Adrenal gland (tissue), 12 donors: ENCODE measurements around the gene SF3B2. TPM values are rescaled to one million over a fixed set of nuclear protein-coding genes. Genes with fewer than 3 reads are reported as not detected.
A peak's percentile ranks its signal among the peaks of the same experiment; 100 is the strongest.
"Not testable (repeated sequence)": the region's sequence is repeated elsewhere in the genome, so short reads cannot be mapped to it uniquely, and the experiment has no call there.

Source experiments
- DNase-seq, 7 donors: peaks; one replicate each; pipeline ENCODE4 v3.0.0-alpha.2; 2019 to 2020
- H3K27ac ChIP-seq, 5 donors: fragments of 200-600 bp; sonication (generic) in 4 of 5; 1 replicate in 3 of 5; 2 replicates in 2 of 5; pipeline versions ENCODE4 v1.5.1 to v1.8.0; 2016 to 2020; ENCODE audit warnings: mild to moderate bottlenecking in 1 of 5
- H3K27me3 ChIP-seq: fragments of 200-600 bp; 2 replicates; pipeline ENCODE4 v1.8.0; 2021
- H3K36me3 ChIP-seq, 2 donors: fragments of 200-600 bp; replicated peaks in 1 of 2; 1 replicate in 1 of 2; 2 replicates in 1 of 2; pipeline versions ENCODE4 v1.5.1 to v1.8.0; 2018 to 2022
- H3K4me1 ChIP-seq, 2 donors: fragments of 200-600 bp; replicated peaks in 1 of 2; 1 replicate in 1 of 2; 2 replicates in 1 of 2; pipeline versions ENCODE4 v1.5.1 to v1.8.0; 2018 to 2021
- H3K4me3 ChIP-seq, 4 donors: fragments of 200-600 bp; sonication (generic) in 3 of 4; one replicate each; pipeline ENCODE4 v1.5.1; 2016 to 2018
- H3K9me3 ChIP-seq, 3 donors: fragments of 200-600 bp; sonication (generic) in 1 of 3; replicated peaks in 1 of 3; 1 replicate in 2 of 3; 2 replicates in 1 of 3; pipeline versions ENCODE4 v1.5.1 to v1.8.0; 2016 to 2021
- POLR2A ChIP-seq, 2 donors: fragments of 450-650 bp; IDR thresholded peaks; one replicate each; pipeline ENCODE4 v1.6.1; 2017; ENCODE audit warnings: antibody characterized with exemption in 2 of 2, mild to moderate bottlenecking in 2 of 2, moderate library complexity in 1 of 2
- WGBS, 4 donors: extraction: QIAGEN DNeasy Blood & Tissue Kit in 2 of 4; methylation state at CpG; one replicate each; pipeline versions ENCODE4 v1.1.5 to v1.1.7; 2013 to 2017; 5-methylcytosine and 5-hydroxymethylcytosine counted together
- intact Hi-C, 2 donors: fragments of 100-400 bp; cut with DNase I; formaldehyde crosslinking; loops; one replicate each; pipeline versions ENCODE4 v1.14.1 to v1.15.0; 2022 to 2023
- polyA plus RNA-seq, 3 donors: library from polyadenylated mRNA; stranded (reverse); fragments of 200-250 nt in 2 of 3; fragments of 350-450 nt in 1 of 3; fragmentation: Illumina TruSeq in 1 of 3; extraction: RNeasy Lipid Tissue Mini Kit (QIAGEN cat#74804) in 1 of 3; gene quantifications; one replicate each; pipeline ENCODE4 v1.2.3, GENCODE V29; 2013 to 2014
- total RNA-seq, 9 donors: library from RNA; depleted of rRNA in 4 of 9; stranded (reverse); fragments of >200 nt in 4 of 9; fragments of 120-200 nt in 1 of 9; fragmentation: NEBNext Ultra II Directional in 1 of 9; extraction: Animal tissue kit (Norgen Biotek cat#: 25700) in 1 of 9; gene quantifications; one replicate each; pipeline versions ENCODE4 v1.1.0 to v1.2.4, GENCODE V29; 2013 to 2023
- TF ChIP-seq, protein P1 (sequence below), 6 experiments: fragments of 450-650 bp in 4 of 6; fragments of 200-600 bp in 2 of 6; sonication (generic) in 1 of 6; IDR thresholded peaks; 1 replicate in 5 of 6; 2 replicates in 1 of 6; pipeline versions ENCODE4 v1.5.1 to v1.8.0; 2016 to 2021; ENCODE audit warnings: antibody characterized with exemption in 6 of 6, mild to moderate bottlenecking in 2 of 6, moderate library complexity in 1 of 6
- donor health status: healthy with polysubstance abuse.
- donor health status: Bipolar disorder and iron deficiency.
- donor health status: DM: yes; HTN: yes; CAD: no.
- donor health status: DM: no; HTN: no; CAD: no.
- donor health status: DM: no; HTN: no; CAD: no.
- donor health status: DM: yes; HTN: yes; CAD: no.

Gene SF3B2
- total and polyA plus RNA-seq, 12 donors: 101 to 196 (median 141) TPM

DNA sequence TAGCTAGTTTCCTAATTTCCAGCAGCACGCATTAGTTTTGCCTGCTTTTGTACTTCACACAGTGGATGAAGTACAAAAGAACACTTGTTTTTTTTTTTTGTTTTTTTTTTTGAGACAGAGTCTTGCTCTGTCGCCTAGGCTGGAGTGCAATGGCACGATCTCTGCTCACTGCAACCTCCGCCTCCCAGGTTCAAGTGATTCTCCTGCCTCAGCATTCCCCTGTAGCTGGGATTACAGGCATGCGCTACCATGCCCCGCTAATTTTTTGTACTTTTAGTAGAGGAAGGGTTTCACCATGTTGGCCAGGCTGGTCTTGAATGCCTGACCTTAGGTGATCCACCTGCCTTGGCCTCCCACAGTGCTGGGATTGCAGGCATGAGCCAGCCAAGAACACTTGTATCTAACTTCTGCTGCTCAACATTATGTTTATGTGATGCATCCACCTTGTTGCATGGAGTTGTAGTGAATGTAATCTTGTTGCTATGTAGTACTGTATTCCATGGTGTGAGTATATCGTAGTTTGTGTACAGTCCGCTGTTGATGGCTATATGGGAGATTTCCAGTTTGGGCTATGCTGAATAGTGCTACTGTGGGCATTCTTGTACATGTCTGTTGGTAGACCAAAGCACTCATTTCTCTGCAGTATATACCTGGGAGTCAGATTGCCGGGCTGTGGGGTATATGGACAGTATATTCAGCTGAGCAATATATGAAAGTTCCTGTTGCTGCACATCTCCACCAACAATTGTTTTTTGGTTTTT lies 35.2 kb downstream of the SF3B2 start:
- WGBS, 4 donors: 94 to 99% (median 98%) methylated on average over 9 of the region's 9 CpGs
- Histone ChIP-seq H3K9me3 (no peaks in the 10 kb centered on the region), H3K27me3 (no peaks in the 10 kb centered on the region), H3K36me3 (no peaks in the 10 kb centered on the region), H3K4me3 (no peak overlapping the region), H3K27ac (no peak overlapping the region), H3K4me1 (peaks cover 24 to 31% of the 10 kb centered on the region in 2 donors)
- no peak for TF ChIP-seq POLR2A (IDR thresholded peaks at IDR 0.05)
- TF ChIP-seq, protein P1, sequence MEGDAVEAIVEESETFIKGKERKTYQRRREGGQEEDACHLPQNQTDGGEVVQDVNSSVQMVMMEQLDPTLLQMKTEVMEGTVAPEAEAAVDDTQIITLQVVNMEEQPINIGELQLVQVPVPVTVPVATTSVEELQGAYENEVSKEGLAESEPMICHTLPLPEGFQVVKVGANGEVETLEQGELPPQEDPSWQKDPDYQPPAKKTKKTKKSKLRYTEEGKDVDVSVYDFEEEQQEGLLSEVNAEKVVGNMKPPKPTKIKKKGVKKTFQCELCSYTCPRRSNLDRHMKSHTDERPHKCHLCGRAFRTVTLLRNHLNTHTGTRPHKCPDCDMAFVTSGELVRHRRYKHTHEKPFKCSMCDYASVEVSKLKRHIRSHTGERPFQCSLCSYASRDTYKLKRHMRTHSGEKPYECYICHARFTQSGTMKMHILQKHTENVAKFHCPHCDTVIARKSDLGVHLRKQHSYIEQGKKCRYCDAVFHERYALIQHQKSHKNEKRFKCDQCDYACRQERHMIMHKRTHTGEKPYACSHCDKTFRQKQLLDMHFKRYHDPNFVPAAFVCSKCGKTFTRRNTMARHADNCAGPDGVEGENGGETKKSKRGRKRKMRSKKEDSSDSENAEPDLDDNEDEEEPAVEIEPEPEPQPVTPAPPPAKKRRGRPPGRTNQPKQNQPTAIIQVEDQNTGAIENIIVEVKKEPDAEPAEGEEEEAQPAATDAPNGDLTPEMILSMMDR (IDR thresholded peaks at IDR 0.05): no peak
- intact Hi-C loops: no loop called here
- DNase-seq: no peak

DNA sequence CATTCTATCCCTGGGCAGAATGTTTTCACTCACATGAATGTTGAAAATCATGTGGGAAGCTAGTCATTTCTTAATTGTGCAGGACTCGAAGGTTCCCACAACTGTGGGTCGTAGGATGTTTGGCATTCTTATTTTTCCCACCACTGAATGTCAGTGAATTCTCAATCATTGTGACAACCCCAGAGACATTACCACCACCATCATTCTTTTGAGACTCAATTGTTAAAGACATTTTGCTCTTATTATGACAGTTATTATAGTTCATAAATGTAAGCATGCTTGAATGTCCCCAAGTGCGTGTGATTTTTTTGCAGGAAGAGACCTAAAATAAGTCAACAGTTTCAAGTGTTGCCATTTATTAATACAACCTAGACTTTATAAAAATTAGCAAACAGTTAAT lies 36.9 kb downstream of the SF3B2 start:
- Histone ChIP-seq H3K4me3 (no peak overlapping the region), H3K27ac (no peak overlapping the region), H3K4me1 (peaks cover 7 to 13% of the 10 kb centered on the region in 2 donors), H3K36me3 (no peaks in the 10 kb centered on the region), H3K27me3 (no peaks in the 10 kb centered on the region), H3K9me3 (no peaks in the 10 kb centered on the region)
- no peak for TF ChIP-seq POLR2A (IDR thresholded peaks at IDR 0.05)
- TF ChIP-seq, protein P1 (IDR thresholded peaks at IDR 0.05): no peak
- WGBS, 4 donors: 87 to 92% (median 90%) methylated on average over 3 of the region's 3 CpGs
- intact Hi-C loops: no loop called here
- no peak for DNase-seq

DNA sequence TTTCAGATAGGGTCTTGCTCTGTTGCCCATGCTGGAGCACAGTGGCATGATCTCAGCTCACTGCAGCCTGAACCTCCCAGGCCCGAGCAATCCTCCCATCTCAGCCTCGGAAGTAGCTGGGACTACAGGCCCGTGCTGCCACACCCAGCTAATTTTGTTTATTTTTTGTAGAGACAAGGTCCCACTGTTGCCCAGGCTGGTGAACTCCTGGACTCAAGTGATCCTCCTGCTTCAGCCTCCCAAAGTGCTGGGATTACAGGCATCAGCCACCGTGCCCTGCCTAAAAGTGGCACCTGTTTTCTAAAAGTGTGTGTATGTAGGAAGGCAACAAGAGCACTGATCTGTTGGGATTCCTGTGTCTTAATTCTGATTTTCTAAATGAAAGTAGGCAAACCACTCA lies 38.1 kb downstream of the SF3B2 start:
- Histone ChIP-seq H3K4me3 (no peak overlapping the region), H3K36me3 (no peaks in the 10 kb centered on the region), H3K27me3 (no peaks in the 10 kb centered on the region), H3K4me1 (peaks cover 4% of the 10 kb centered on the region in 2 donors), H3K27ac (no peak overlapping the region), H3K9me3 (no peaks in the 10 kb centered on the region)
- WGBS, 4 donors: 95 to 100% (median 96%) methylated on average over 4 of the region's 4 CpGs
- intact Hi-C loops: no loop called here
- no peak for DNase-seq
- TF ChIP-seq, protein P1 (IDR thresholded peaks at IDR 0.05): no peak
- no peak for TF ChIP-seq POLR2A (IDR thresholded peaks at IDR 0.05)

DNA sequence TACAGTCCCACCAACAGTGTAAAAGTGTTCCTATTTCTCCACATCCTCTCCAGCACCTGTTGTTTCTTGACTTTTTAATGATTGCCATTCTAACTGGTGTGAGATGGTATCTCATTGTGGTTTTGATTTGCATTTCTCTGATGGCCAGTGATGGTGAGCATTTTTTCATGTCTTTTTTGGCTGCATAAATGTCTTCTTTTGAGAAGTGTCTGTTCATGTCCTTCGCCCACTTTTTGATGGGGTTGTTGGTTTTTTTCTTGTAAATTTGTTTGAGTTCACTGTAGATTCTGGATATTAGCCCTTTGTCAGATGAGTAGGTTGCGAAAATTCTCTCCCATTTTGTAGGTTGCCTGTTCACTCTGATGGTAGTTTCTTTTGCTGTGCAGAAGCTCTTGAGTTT lies 40.0 kb downstream of the SF3B2 start:
- H3K27ac ChIP-seq, H3K9me3 ChIP-seq, H3K4me3 ChIP-seq, H3K27me3 ChIP-seq, intact Hi-C loops, H3K4me1 ChIP-seq, H3K36me3 ChIP-seq, DNase-seq: not testable (repeated sequence)
- 98 to 100% (median 99%) methylated on average over 2 of the region's 2 CpGs for WGBS, 4 donors

DNA sequence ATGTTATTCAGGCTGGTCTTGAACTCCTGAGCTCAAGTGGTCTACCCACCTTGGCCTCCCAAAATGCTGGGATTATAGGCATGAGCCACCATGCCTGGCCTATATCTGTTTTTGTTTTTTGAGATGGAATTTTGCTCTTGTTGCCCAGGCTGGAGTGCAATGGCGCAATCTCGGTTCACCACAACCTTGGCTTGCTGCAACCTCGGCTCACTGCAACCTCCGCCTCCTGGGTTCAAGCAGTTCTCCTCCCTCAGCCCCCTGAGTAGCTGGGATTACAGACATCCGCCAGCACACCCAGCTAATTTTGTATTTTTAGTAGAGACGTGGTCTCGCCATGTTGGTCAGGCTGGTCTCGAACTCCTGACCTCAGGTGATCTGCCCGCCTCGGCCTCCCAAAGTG lies 47.6 kb downstream of the SF3B2 start:
- H3K4me3 ChIP-seq, H3K27me3 ChIP-seq, intact Hi-C loops, H3K9me3 ChIP-seq, H3K36me3 ChIP-seq, DNase-seq: not testable (repeated sequence)
- Histone ChIP-seq H3K4me1 (peaks cover 5 to 15% of the 10 kb centered on the region in 2 donors), H3K27ac (peak overlapping the region in 1 of 5 donors; percentile 40)
- WGBS, 4 donors: 88 to 92% (median 90%) methylated on average over 10 of the region's 10 CpGs
